ENCODE results near the gene LRP1B. TPM values are rescaled to one million over a fixed set of nuclear protein-coding genes. Genes with fewer than 3 reads are reported as not detected.
"Not testable (repeated sequence)": the region's sequence is repeated elsewhere in the genome, so short reads cannot be mapped to it uniquely, and the experiment has no call there.

LRP1B gene
- total RNA-seq, 4 donors from 2014 or later, result 3.3 to 11.1 (median 4.6) TPM

DNA sequence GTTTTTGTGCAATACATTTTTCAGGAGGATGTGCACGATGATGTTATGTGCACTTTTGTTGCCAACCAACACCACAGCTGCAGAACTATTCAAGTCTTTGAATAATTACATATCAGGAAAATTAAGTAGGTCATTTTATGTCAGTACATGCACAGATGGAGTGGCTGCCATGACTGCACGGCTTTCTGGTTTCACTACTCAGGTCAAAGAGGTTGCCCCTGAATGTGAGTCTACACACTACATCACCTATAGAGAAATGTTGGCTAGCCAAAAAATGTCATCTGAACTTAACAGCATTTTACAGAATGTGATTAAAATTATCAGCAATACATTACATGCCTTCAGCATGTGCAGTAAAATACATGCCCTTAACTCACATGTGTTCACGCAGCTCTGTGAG is 1713.3 kb downstream of the LRP1B start:
- Histone ChIP-seq H3K36me3 (no peaks in the 10 kb centered on the region), H3K27ac (no peak overlapping the region), H3K9me3 (no peaks in the 10 kb centered on the region), H3K4me1 (no peaks in the 10 kb centered on the region), H3K4me3 (no peak overlapping the region), H3K27me3 (no peaks in the 10 kb centered on the region)
- ATAC-seq (no peak), DNase-seq (no peak)
- TF ChIP-seq, protein P1, sequence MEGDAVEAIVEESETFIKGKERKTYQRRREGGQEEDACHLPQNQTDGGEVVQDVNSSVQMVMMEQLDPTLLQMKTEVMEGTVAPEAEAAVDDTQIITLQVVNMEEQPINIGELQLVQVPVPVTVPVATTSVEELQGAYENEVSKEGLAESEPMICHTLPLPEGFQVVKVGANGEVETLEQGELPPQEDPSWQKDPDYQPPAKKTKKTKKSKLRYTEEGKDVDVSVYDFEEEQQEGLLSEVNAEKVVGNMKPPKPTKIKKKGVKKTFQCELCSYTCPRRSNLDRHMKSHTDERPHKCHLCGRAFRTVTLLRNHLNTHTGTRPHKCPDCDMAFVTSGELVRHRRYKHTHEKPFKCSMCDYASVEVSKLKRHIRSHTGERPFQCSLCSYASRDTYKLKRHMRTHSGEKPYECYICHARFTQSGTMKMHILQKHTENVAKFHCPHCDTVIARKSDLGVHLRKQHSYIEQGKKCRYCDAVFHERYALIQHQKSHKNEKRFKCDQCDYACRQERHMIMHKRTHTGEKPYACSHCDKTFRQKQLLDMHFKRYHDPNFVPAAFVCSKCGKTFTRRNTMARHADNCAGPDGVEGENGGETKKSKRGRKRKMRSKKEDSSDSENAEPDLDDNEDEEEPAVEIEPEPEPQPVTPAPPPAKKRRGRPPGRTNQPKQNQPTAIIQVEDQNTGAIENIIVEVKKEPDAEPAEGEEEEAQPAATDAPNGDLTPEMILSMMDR (IDR thresholded peaks at IDR 0.05 in 4 of 5, conservative IDR thresholded peaks at IDR 0.05 in 1 of 5), result no peak
- no peak for TF ChIP-seq POLR2A (IDR thresholded peaks at IDR 0.05)
- intact Hi-C loops (cut with DNase I; ENCODE audit: low total_unique reads) (no loop called here), in situ Hi-C loops (cut with MboI; ENCODE audit: low sequenced_read_pairs in 4 of 4) (no loop called here)

DNA sequence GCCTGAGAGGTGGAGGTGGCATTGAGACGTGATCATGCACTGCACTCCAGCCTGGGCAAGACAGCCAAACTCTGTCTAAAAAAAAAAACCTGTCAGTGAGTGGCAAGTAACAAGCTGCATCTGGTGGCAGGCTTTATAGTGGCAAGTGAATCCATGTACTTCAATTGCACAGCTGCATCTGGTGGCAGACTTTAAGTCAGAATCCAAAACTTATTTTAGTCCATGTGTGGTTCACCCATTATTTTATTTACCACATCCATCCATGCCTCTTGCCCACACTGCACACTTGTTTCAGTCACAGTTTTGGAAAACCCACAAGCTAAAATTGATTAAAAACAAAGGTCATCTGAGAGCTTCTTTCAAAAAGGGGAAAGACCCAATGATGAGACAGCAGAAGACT is 1714.2 kb downstream of the LRP1B start:
- H3K4me3 ChIP-seq, result no peak overlapping the region

DNA sequence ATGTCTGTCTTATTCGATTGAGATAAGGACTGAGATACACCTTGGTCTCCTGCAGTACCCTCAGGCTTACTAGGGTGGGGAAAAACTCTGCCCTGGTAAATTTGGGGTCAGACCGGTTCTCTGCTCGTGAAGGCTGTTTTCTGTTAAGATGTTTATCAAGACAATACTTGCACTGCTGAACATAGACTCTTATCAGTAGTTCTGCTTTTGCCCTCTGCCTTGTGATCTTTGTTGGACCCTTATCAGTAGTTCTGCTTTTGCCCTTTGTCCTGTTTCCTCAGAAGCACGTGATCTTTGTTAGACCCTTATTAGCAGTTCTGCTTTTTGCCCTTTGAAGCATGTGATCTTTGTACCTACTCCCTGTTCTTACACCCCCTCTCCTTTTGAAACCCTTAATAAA is 1715.8 kb downstream of the LRP1B start:
- in situ Hi-C loops (cut with MboI; ENCODE audit: low sequenced_read_pairs in 4 of 4); DNase-seq; ATAC-seq; H3K27me3 ChIP-seq; H3K4me1 ChIP-seq; H3K9me3 ChIP-seq; H3K36me3 ChIP-seq; H3K27ac ChIP-seq; intact Hi-C loops (cut with DNase I; ENCODE audit: low total_unique reads); H3K4me3 ChIP-seq: not testable (repeated sequence)

More for the DNA sequence above, 1714.2 kb downstream of the LRP1B start:
- no peak for ATAC-seq
- intact Hi-C loops (cut with DNase I; ENCODE audit: low total_unique reads), result no loop called here
- H3K27ac ChIP-seq, result no peak overlapping the region
- H3K9me3 ChIP-seq, result no peaks in the 10 kb centered on the region
- TF ChIP-seq POLR2A (IDR thresholded peaks at IDR 0.05), result no peak
- TF ChIP-seq, protein P1 (IDR thresholded peaks at IDR 0.05 in 4 of 5, conservative IDR thresholded peaks at IDR 0.05 in 1 of 5), result no peak
- H3K4me1 ChIP-seq, result no peaks in the 10 kb centered on the region
- no peaks in the 10 kb centered on the region for H3K36me3 ChIP-seq
- DNase-seq, result no peak
- in situ Hi-C loops (cut with MboI; ENCODE audit: low sequenced_read_pairs in 4 of 4), result no loop called here
- H3K27me3 ChIP-seq, result no peaks in the 10 kb centered on the region

DNA sequence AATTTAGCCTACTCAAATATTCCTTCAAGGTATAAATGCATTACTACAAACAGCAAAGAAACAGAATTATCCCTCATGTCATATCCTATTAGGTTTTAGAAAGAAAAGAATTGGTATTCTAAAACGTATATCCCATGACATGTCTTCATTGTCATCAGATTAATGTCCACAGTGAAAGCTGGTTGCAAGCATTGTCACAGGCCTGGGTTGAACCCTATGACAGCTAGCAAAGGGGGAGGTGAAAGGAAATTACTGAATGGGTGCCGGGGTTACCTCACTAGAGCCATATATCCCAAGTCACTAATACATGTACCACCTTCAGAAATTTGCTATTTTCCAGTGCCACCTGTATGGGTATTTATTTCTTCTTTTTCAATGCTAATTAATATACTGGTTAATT is 1720.1 kb downstream of the LRP1B start:
- H3K9me3 ChIP-seq, result no peaks in the 10 kb centered on the region
- TF ChIP-seq POLR2A (IDR thresholded peaks at IDR 0.05), result no peak
- TF ChIP-seq, protein P1 (IDR thresholded peaks at IDR 0.05 in 4 of 5, conservative IDR thresholded peaks at IDR 0.05 in 1 of 5), result no peak
- H3K27me3 ChIP-seq, result no peaks in the 10 kb centered on the region
- ATAC-seq, result no peak
- no peak for DNase-seq
- intact Hi-C loops (cut with DNase I; ENCODE audit: low total_unique reads) (no loop called here), in situ Hi-C loops (cut with MboI; ENCODE audit: low sequenced_read_pairs in 4 of 4) (no loop called here)
- H3K36me3 ChIP-seq, result no peaks in the 10 kb centered on the region
- no peaks in the 10 kb centered on the region for H3K4me1 ChIP-seq
- H3K4me3 ChIP-seq, result no peak overlapping the region
- no peak overlapping the region for H3K27ac ChIP-seq

DNA sequence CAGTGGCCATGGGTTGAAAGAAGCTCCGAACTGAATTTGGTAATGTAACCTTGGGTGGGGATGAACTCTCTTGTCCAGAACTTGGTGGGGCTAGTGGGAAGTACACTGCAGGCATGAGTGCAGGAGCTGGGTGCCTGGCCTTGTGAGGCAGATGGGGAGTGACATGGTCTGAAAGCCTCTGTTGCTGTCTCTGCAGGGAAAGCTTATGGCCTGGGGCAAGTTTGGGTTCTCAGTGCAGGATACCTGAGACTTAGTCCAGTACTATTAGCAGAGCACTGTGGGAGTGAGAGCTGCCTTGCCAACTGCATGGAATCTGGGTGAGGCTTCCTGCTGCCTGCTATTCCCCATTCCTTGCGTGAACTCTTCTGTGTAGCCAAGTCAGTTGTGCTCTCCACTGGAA is 1729.8 kb downstream of the LRP1B start:
- Histone ChIP-seq H3K27me3 (no peaks in the 10 kb centered on the region), H3K27ac (no peak overlapping the region), H3K4me3 (no peak overlapping the region), H3K9me3 (no peaks in the 10 kb centered on the region), H3K4me1 (no peaks in the 10 kb centered on the region), H3K36me3 (no peaks in the 10 kb centered on the region)
- no peak for TF ChIP-seq POLR2A (IDR thresholded peaks at IDR 0.05)
- TF ChIP-seq, protein P1 (IDR thresholded peaks at IDR 0.05 in 4 of 5, conservative IDR thresholded peaks at IDR 0.05 in 1 of 5), result no peak
- in situ Hi-C loops (cut with MboI; ENCODE audit: low sequenced_read_pairs in 4 of 4), result no loop called here
- ATAC-seq (no peak), DNase-seq (no peak)
- intact Hi-C loops (cut with DNase I; ENCODE audit: low total_unique reads), result no loop called here
